ENCODE results near the gene MALRD1. TPM values are rescaled to one million over a fixed set of nuclear protein-coding genes. Genes with fewer than 3 reads are reported as not detected.

The MALRD1 gene
- total RNA-seq, 6 experiments from 2014 or later: 0.29 to 0.49 (median 0.34) TPM; not detected in 2

- Histone ChIP-seq H3K9me3 (no peaks in the 10 kb centered on the region), H3K36me3 (no peaks in the 10 kb centered on the region), H3K27ac (no peak overlapping the region), H3K27me3 (no peaks in the 10 kb centered on the region), H3K4me1 (no peaks in the 10 kb centered on the region), H3K4me3 (no peak overlapping the region)
- intact Hi-C loops (cut with DNase I): no loop called here
- WGBS (ENCODE audit: insufficient coverage, low coverage, low lambda C conversion rate, missing lambda C conversion rate): 55% methylated on average over 3 of the region's 3 CpGs
- ATAC-seq (no peak), DNase-seq (no peak)
- no peak for TF ChIP-seq CTCF (IDR thresholded peaks at IDR 0.05)
- TF ChIP-seq POLR2A (IDR thresholded peaks at IDR 0.05): no peak
These were observed 110.3 kb downstream of the MALRD1 start for GRCh38 chr10:19158870-19159269.

DNA sequence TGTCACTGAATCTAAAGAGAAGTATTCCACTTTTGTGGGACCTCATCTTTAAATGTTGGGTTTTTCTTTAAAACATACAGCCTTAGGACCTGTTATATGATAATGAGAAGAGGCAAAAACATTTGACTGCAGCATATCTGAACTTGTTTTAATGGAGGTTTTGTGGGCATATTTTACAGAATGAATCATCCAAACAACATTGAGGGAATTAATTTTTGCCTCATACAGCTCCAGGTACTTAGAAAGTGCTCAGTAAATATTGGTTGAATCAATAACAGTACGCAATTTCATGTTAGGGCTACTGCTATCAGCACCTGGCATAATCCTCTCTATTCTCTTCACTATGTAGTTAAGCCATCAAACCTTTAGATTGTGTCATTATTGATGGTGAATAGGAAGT is 115.9 kb downstream of the MALRD1 start:
- Histone ChIP-seq H3K4me1 (no peaks in the 10 kb centered on the region), H3K36me3 (no peaks in the 10 kb centered on the region), H3K27me3 (no peaks in the 10 kb centered on the region), H3K27ac (no peak overlapping the region), H3K9me3 (no peaks in the 10 kb centered on the region), H3K4me3 (no peak overlapping the region)
- intact Hi-C loops (cut with DNase I): no loop called here
- DNase-seq (no peak), ATAC-seq (no peak)
- TF ChIP-seq CTCF (IDR thresholded peaks at IDR 0.05): no peak
- no peak for TF ChIP-seq POLR2A (IDR thresholded peaks at IDR 0.05)
- WGBS (ENCODE audit: insufficient coverage, low coverage, low lambda C conversion rate, missing lambda C conversion rate): 36% methylated on average over 1 of the region's 1 CpG

DNA sequence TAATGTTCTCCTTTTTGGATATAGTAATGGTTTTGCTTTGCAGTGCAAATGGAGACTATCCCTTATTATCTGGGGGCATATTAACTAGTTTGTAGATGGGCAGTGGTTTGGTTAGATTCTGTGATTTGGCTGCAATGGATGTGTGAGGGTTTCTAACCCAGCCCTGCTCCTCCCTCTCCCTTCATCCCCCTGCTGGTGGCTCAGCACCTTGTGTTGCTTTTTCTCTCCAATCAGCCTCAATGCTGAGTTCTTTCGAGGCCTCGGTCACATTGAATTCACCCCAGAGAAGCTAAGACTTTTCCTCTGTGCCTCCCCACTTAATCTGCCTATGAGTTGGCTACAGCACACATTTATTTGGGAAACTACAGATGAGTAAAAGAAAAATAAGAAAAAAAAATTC is 120.0 kb downstream of the MALRD1 start:
- H3K36me3 ChIP-seq: no peaks in the 10 kb centered on the region
- TF ChIP-seq POLR2A (IDR thresholded peaks at IDR 0.05): no peak
- TF ChIP-seq CTCF (IDR thresholded peaks at IDR 0.05): no peak
- no peaks in the 10 kb centered on the region for H3K27me3 ChIP-seq
- no peaks in the 10 kb centered on the region for H3K4me1 ChIP-seq
- no peak for ATAC-seq
- no peaks in the 10 kb centered on the region for H3K9me3 ChIP-seq
- intact Hi-C loops (cut with DNase I): no loop called here
- no peak for DNase-seq
- WGBS (ENCODE audit: insufficient coverage, low coverage, low lambda C conversion rate, missing lambda C conversion rate): 56% methylated on average over 2 of the region's 2 CpGs
- no peak overlapping the region for H3K4me3 ChIP-seq
- H3K27ac ChIP-seq: no peak overlapping the region

GRCh38 chr10:19169041-19169440 is 120.4 kb downstream of the MALRD1 start:
- DNase-seq: no peak
- 49% methylated on average over 2 of the region's 2 CpGs for WGBS (ENCODE audit: insufficient coverage, low coverage, low lambda C conversion rate, missing lambda C conversion rate)
- intact Hi-C loops (cut with DNase I): no loop called here
- ATAC-seq: no peak
- H3K27ac ChIP-seq: no peak overlapping the region
- no peaks in the 10 kb centered on the region for H3K9me3 ChIP-seq
- no peaks in the 10 kb centered on the region for H3K27me3 ChIP-seq
- no peak for TF ChIP-seq CTCF (IDR thresholded peaks at IDR 0.05)
- H3K36me3 ChIP-seq: no peaks in the 10 kb centered on the region
- H3K4me1 ChIP-seq: no peaks in the 10 kb centered on the region
- H3K4me3 ChIP-seq: no peak overlapping the region

GRCh38 chr10:19169684-19170083 is 121.1 kb downstream of the MALRD1 start:
- Histone ChIP-seq H3K9me3 (no peaks in the 10 kb centered on the region), H3K36me3 (no peaks in the 10 kb centered on the region), H3K27me3 (no peaks in the 10 kb centered on the region), H3K4me1 (no peaks in the 10 kb centered on the region), H3K27ac (no peak overlapping the region), H3K4me3 (no peak overlapping the region)
- TF ChIP-seq POLR2A (IDR thresholded peaks at IDR 0.05): no peak
- TF ChIP-seq CTCF (IDR thresholded peaks at IDR 0.05): no peak
- 37% methylated on average over 2 of the region's 2 CpGs for WGBS (ENCODE audit: insufficient coverage, low coverage, low lambda C conversion rate, missing lambda C conversion rate)
- ATAC-seq (no peak), DNase-seq (no peak)
- intact Hi-C loops (cut with DNase I): no loop called here

Data from right lobe of liver (tissue), 6 donors.